HepG2 (cell line): Measurements from ENCODE around the gene AP2S1.

Experiments
- POLR2A ChIP-seq, 2 experiments: IDR thresholded peaks; 2 replicates each; pipeline ENCODE4 v1.6.1; 2011; ENCODE audit warnings: low read depth in 2 of 2, low read length in 2 of 2, mild to moderate bottlenecking in 1 of 2, moderate library complexity in 1 of 2; ENCODE audit not compliant: insufficient read depth in 1 of 2
- POLR2AphosphoS5 ChIP-seq: IDR thresholded peaks from 2 replicates; pipeline ENCODE4 v1.6.1; 2012; ENCODE audit warnings: low read depth, low read length
- PRDM4 ChIP-seq: sonication (generic); formaldehyde crosslinking; IDR thresholded peaks from 2 replicates; pipeline ENCODE4 v1.9.0; 2021; ENCODE audit warnings: missing genetic modification reagents, borderline replicate concordance
- SMARCC2 ChIP-seq: fragments of 450-650 bp; IDR thresholded peaks from 2 replicates; pipeline ENCODE4 v1.6.1; 2017; ENCODE audit warnings: antibody characterized with exemption, mild to moderate bottlenecking
- UBTF ChIP-seq: sonication (generic); formaldehyde crosslinking; IDR thresholded peaks from 2 replicates; pipeline ENCODE4 v1.4.0; 2020; ENCODE audit warnings: mild to moderate bottlenecking, missing genetic modification reagents
- ZNF24 ChIP-seq: fragments of 450-650 bp; IDR thresholded peaks from 2 replicates; pipeline ENCODE4 v1.6.1; 2017; ENCODE audit warnings: antibody characterized with exemption, mild to moderate bottlenecking
- ZNF646 ChIP-seq: sonication (generic); formaldehyde crosslinking; IDR thresholded peaks from 2 replicates; pipeline ENCODE4 v1.9.0; 2021; ENCODE audit warnings: mild to moderate bottlenecking, missing genetic modification reagents
- TF ChIP-seq, protein P1 (sequence below): sonication (generic); formaldehyde crosslinking; IDR thresholded peaks from 2 replicates; pipeline ENCODE4 v1.5.0; 2020; ENCODE audit warnings: mild to moderate bottlenecking, missing genetic modification reagents, moderate library complexity

GRCh38 chr19:46788262-46788967 is 62.2 kb downstream of the AP2S1 start, which contains the start of gene SLC1A5:
- TF ChIP-seq POLR2AphosphoS5, result peak; percentile 100
- no peak for TF ChIP-seq PRDM4 (CRISPR knock-in tag)
- TF ChIP-seq, protein P1, sequence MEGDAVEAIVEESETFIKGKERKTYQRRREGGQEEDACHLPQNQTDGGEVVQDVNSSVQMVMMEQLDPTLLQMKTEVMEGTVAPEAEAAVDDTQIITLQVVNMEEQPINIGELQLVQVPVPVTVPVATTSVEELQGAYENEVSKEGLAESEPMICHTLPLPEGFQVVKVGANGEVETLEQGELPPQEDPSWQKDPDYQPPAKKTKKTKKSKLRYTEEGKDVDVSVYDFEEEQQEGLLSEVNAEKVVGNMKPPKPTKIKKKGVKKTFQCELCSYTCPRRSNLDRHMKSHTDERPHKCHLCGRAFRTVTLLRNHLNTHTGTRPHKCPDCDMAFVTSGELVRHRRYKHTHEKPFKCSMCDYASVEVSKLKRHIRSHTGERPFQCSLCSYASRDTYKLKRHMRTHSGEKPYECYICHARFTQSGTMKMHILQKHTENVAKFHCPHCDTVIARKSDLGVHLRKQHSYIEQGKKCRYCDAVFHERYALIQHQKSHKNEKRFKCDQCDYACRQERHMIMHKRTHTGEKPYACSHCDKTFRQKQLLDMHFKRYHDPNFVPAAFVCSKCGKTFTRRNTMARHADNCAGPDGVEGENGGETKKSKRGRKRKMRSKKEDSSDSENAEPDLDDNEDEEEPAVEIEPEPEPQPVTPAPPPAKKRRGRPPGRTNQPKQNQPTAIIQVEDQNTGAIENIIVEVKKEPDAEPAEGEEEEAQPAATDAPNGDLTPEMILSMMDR, result peak; percentile 35
- no peak for TF ChIP-seq SMARCC2
- no peak for TF ChIP-seq ZNF646 (CRISPR knock-in tag)
- peak; percentile 82; the same call in 1 of the 2 replicates for TF ChIP-seq UBTF
- no peak for TF ChIP-seq ZNF24
- peak; percentile 99 to 100 for TF ChIP-seq POLR2A (IDR thresholded peaks at IDR 0.05; ENCODE audit: insufficient read depth in 1 of 2, low read depth in 2 of 2, low read length in 2 of 2)
